HEK293 (cell line): ENCODE measurements around the gene USP37.

Source experiments
- CTCF ChIA-PET: fragments of 350-600 bp; formaldehyde crosslinking; extraction: SDS; loops from one replicate; lab custom pipeline; 2021; ENCODE audit warnings: antibody characterized with exemption; lab: Yijun Ruan, JAX
- POLR2A ChIA-PET: fragments of 300-600 bp; formaldehyde crosslinking; extraction: SDS; loops from one replicate; lab custom pipeline; 2020; ENCODE audit warnings: antibody characterized with exemption, inconsistent platforms; lab: Yijun Ruan, JAX
- H3K27ac ChIP-seq: fragments of 200-500 bp; sonication (Bioruptor generic); 2 replicates; pipeline ENCODE4 v1.5.1; 2014; ENCODE audit warnings: low read depth, low read length, control low read depth, inconsistent platforms; ENCODE audit errors: extremely low read depth
- H3K36me3 ChIP-seq, 2 experiments: fragments of 200-500 bp in 1 of 2; sonication (Bioruptor generic) in 1 of 2; 1 replicate in 1 of 2; 2 replicates in 1 of 2; pipeline ENCODE4 v1.5.1; 2014 to 2017; ENCODE audit warnings: inconsistent platforms in 2 of 2, low read length in 2 of 2; ENCODE audit not compliant: control insufficient read depth in 2 of 2, insufficient read depth in 1 of 2
- H3K4me1 ChIP-seq: fragments of 200-500 bp; sonication (Bioruptor generic); 2 replicates; pipeline ENCODE4 v1.5.1; 2014; ENCODE audit warnings: mild to moderate bottlenecking, low read length, inconsistent platforms; ENCODE audit not compliant: control insufficient read depth, insufficient read depth
- H3K4me3 ChIP-seq: 2 replicates; pipeline ENCODE4 v1.5.1; 2011; ENCODE audit warnings: low read depth, mild to moderate bottlenecking, control low read depth, low read length, moderate library complexity
- H3K9me3 ChIP-seq: fragments of 200-500 bp; sonication (Bioruptor generic); 2 replicates; pipeline ENCODE4 v1.5.1; 2014; ENCODE audit warnings: low read depth, low read length, inconsistent platforms; ENCODE audit not compliant: control insufficient read depth, insufficient read depth
- INSM2 ChIP-seq: fragments of 450-650 bp; formaldehyde crosslinking; IDR thresholded peaks from 2 replicates; pipeline ENCODE4 v1.5.1; 2016; ENCODE audit warnings: missing biosample characterization, missing genetic modification characterization
- KLF16 ChIP-seq: fragments of 450-650 bp; formaldehyde crosslinking; IDR thresholded peaks from 2 replicates; pipeline ENCODE4 v1.5.1; 2017; ENCODE audit warnings: missing biosample characterization, missing genetic modification characterization
- OVOL3 ChIP-seq: fragments of 450-650 bp; formaldehyde crosslinking; IDR thresholded peaks from 2 replicates; pipeline ENCODE4 v1.5.1; 2016; ENCODE audit warnings: missing biosample characterization, missing genetic modification characterization
- PRDM1 ChIP-seq: fragments of 450-650 bp; formaldehyde crosslinking; IDR thresholded peaks from 2 replicates; pipeline ENCODE4; 2016; ENCODE audit warnings: missing biosample characterization, missing genetic modification characterization
- PRDM6 ChIP-seq: fragments of 450-650 bp; formaldehyde crosslinking; IDR thresholded peaks from 2 replicates; pipeline ENCODE4 v1.5.1; 2017; ENCODE audit warnings: missing biosample characterization, missing genetic modification characterization
- SP3 ChIP-seq: fragments of 450-650 bp; formaldehyde crosslinking; IDR thresholded peaks from 2 replicates; pipeline ENCODE4 v1.5.1; 2016; ENCODE audit warnings: missing biosample characterization, missing genetic modification characterization
- ZBTB1 ChIP-seq: fragments of 450-650 bp; formaldehyde crosslinking; IDR thresholded peaks from 2 replicates; pipeline ENCODE4 v1.5.1; 2016; ENCODE audit warnings: missing biosample characterization, missing genetic modification characterization
- ZFHX2 ChIP-seq: fragments of 450-650 bp; formaldehyde crosslinking; conservative IDR thresholded peaks from 2 replicates; pipeline ENCODE4 v1.5.1; 2016; ENCODE audit warnings: missing biosample characterization, missing genetic modification characterization
- ZFP41 ChIP-seq: fragments of 450-650 bp; formaldehyde crosslinking; IDR thresholded peaks from 2 replicates; pipeline ENCODE4 v1.5.1; 2016; ENCODE audit warnings: missing biosample characterization, missing genetic modification characterization, borderline replicate concordance
- ZNF175 ChIP-seq: fragments of 450-650 bp; formaldehyde crosslinking; IDR thresholded peaks from 2 replicates; pipeline ENCODE4 v1.5.1; 2016; ENCODE audit warnings: missing biosample characterization, missing genetic modification characterization
- ZNF501 ChIP-seq: fragments of 450-650 bp; formaldehyde crosslinking; IDR thresholded peaks from 2 replicates; pipeline ENCODE4 v1.5.1; 2016; ENCODE audit warnings: missing biosample characterization, missing genetic modification characterization
- ZNF555 ChIP-seq: fragments of 450-650 bp; formaldehyde crosslinking; conservative IDR thresholded peaks from 2 replicates; pipeline ENCODE4 v1.5.1; 2017; ENCODE audit warnings: missing biosample characterization, mild to moderate bottlenecking, missing genetic modification characterization, inconsistent platforms
- ZNF664 ChIP-seq: fragments of 450-650 bp; formaldehyde crosslinking; IDR thresholded peaks from 2 replicates; pipeline ENCODE4 v1.5.1; 2016; ENCODE audit warnings: missing biosample characterization, missing genetic modification characterization
- TF ChIP-seq, protein P1 (sequence below): fragments of 450-650 bp; formaldehyde crosslinking; IDR thresholded peaks from 2 replicates; pipeline ENCODE4 v1.5.1; 2016; ENCODE audit warnings: missing biosample characterization, missing genetic modification characterization
- TF ChIP-seq, protein P2 (sequence below): fragments of 450-650 bp; formaldehyde crosslinking; IDR thresholded peaks from 2 replicates; pipeline ENCODE4 v1.5.1; 2016; ENCODE audit warnings: missing biosample characterization, missing genetic modification characterization
- TF ChIP-seq, protein P3 (sequence below): fragments of 450-650 bp; formaldehyde crosslinking; IDR thresholded peaks from 2 replicates; pipeline ENCODE4 v1.5.1; 2016; ENCODE audit warnings: missing biosample characterization, missing genetic modification characterization

USP37 gene

GRCh38 chr2:218558986-218559385, 9.2 kb downstream of the USP37 start:
- Histone ChIP-seq H3K4me3 (no peak overlapping the region), H3K27ac (no peak overlapping the region), H3K9me3 (no peaks in the 10 kb centered on the region), H3K36me3 (peaks cover 50 to 83% of the 10 kb centered on the region in 2 experiments), H3K4me1 (no peaks in the 10 kb centered on the region)
- POLR2A ChIA-PET: no interaction called here
- CTCF ChIA-PET: no interaction called here
- TF ChIP-seq INSM2 (no peak), ZNF664 (tag by site-specific recombination) (no peak), ZNF555 (tag by site-specific recombination) (no peak), ZNF501 (no peak), SP3 (tag by site-specific recombination) (no peak), ZFP41 (tag by site-specific recombination) (no peak), ZFHX2 (no peak), PRDM1 (no peak), KLF16 (no peak), ZNF175 (no peak), OVOL3 (no peak), ZBTB1 (tag by site-specific recombination) (no peak), PRDM6 (no peak)
- TF ChIP-seq, protein P1, sequence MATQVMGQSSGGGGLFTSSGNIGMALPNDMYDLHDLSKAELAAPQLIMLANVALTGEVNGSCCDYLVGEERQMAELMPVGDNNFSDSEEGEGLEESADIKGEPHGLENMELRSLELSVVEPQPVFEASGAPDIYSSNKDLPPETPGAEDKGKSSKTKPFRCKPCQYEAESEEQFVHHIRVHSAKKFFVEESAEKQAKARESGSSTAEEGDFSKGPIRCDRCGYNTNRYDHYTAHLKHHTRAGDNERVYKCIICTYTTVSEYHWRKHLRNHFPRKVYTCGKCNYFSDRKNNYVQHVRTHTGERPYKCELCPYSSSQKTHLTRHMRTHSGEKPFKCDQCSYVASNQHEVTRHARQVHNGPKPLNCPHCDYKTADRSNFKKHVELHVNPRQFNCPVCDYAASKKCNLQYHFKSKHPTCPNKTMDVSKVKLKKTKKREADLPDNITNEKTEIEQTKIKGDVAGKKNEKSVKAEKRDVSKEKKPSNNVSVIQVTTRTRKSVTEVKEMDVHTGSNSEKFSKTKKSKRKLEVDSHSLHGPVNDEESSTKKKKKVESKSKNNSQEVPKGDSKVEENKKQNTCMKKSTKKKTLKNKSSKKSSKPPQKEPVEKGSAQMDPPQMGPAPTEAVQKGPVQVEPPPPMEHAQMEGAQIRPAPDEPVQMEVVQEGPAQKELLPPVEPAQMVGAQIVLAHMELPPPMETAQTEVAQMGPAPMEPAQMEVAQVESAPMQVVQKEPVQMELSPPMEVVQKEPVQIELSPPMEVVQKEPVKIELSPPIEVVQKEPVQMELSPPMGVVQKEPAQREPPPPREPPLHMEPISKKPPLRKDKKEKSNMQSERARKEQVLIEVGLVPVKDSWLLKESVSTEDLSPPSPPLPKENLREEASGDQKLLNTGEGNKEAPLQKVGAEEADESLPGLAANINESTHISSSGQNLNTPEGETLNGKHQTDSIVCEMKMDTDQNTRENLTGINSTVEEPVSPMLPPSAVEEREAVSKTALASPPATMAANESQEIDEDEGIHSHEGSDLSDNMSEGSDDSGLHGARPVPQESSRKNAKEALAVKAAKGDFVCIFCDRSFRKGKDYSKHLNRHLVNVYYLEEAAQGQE (tag by site-specific recombination): no peak
- TF ChIP-seq, protein P2, sequence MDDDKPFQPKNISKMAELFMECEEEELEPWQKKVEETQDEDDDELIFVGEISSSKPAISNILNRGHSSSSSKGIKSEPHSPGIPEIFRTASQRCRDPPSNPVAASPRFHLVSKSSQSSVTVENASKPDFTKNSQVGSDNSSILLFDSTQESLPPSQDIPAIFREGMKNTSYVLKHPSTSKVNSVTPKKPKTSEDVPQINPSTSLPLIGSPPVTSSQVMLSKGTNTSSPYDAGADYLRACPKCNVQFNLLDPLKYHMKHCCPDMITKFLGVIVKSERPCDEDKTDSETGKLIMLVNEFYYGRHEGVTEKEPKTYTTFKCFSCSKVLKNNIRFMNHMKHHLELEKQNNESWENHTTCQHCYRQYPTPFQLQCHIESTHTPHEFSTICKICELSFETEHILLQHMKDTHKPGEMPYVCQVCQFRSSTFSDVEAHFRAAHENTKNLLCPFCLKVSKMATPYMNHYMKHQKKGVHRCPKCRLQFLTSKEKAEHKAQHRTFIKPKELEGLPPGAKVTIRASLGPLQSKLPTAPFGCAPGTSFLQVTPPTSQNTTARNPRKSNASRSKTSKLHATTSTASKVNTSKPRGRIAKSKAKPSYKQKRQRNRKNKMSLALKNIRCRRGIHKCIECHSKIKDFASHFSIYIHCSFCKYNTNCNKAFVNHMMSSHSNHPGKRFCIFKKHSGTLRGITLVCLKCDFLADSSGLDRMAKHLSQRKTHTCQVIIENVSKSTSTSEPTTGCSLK (tag by site-specific recombination): no peak
- TF ChIP-seq, protein P3, sequence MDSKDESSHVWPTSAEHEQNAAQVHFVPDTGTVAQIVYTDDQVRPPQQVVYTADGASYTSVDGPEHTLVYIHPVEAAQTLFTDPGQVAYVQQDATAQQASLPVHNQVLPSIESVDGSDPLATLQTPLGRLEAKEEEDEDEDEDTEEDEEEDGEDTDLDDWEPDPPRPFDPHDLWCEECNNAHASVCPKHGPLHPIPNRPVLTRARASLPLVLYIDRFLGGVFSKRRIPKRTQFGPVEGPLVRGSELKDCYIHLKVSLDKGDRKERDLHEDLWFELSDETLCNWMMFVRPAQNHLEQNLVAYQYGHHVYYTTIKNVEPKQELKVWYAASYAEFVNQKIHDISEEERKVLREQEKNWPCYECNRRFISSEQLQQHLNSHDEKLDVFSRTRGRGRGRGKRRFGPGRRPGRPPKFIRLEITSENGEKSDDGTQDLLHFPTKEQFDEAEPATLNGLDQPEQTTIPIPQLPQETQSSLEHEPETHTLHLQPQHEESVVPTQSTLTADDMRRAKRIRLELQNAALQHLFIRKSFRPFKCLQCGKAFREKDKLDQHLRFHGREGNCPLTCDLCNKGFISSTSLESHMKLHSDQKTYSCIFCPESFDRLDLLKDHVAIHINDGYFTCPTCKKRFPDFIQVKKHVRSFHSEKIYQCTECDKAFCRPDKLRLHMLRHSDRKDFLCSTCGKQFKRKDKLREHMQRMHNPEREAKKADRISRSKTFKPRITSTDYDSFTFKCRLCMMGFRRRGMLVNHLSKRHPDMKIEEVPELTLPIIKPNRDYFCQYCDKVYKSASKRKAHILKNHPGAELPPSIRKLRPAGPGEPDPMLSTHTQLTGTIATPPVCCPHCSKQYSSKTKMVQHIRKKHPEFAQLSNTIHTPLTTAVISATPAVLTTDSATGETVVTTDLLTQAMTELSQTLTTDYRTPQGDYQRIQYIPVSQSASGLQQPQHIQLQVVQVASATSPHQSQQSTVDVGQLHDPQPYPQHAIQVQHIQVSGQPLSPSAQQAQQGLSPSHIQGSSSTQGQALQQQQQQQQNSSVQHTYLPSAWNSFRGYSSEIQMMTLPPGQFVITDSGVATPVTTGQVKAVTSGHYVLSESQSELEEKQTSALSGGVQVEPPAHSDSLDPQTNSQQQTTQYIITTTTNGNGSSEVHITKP: no peak
